ENCODE measurements around the gene PSMB3.

DNA sequence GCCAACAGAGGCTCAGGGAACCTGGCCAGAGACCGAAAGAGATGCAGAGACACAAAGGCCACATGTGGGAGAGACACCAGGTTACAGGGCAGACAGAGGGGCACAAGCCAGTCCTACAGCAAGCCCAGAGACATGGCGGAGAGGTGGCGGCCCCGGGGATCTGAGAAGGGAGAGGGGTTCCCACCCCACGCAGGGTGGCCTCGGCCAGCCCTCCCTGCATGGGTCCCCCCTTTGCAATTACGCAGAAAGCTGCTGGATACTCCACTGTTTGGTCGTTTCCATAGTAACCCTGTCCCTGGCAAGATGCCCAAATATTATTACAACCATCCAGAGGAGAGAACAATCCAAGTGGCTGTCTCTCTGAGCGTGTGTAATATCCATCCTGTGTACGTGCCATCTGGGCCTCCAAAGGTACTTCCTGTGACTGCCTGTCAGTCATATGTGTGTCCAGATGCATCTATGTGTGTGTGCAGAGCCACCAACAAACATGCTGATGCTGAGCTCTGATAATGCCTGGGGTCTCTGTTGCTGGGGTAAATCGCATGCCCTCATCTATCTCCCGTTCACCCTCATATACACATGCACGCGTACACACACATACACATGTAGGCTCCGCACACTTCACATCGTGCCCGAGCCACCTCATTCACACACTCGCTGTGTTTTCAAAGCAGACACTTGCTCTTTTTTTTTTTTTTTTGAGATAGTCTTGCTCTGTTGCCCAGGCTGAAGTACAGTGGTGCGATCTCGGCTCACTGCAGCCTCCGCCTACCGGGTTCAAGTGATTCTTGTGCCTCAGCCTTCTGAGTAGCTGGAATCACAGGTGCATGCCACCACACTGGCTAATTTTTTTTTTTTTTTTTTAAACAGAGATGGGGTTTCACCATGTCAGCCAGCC lies 9.9 kb upstream of the PSMB3 start:
- TF ChIP-seq, protein P1, sequence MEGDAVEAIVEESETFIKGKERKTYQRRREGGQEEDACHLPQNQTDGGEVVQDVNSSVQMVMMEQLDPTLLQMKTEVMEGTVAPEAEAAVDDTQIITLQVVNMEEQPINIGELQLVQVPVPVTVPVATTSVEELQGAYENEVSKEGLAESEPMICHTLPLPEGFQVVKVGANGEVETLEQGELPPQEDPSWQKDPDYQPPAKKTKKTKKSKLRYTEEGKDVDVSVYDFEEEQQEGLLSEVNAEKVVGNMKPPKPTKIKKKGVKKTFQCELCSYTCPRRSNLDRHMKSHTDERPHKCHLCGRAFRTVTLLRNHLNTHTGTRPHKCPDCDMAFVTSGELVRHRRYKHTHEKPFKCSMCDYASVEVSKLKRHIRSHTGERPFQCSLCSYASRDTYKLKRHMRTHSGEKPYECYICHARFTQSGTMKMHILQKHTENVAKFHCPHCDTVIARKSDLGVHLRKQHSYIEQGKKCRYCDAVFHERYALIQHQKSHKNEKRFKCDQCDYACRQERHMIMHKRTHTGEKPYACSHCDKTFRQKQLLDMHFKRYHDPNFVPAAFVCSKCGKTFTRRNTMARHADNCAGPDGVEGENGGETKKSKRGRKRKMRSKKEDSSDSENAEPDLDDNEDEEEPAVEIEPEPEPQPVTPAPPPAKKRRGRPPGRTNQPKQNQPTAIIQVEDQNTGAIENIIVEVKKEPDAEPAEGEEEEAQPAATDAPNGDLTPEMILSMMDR (IDR thresholded peaks at IDR 0.05), result no peak
- TF ChIP-seq POLR2A (IDR thresholded peaks at IDR 0.05), result no peak
